WERI-Rb-1 (cell line): ENCODE data around the gene VIP.

ENCODE experiments used
- DNase-seq: peaks from one replicate; pipeline ENCODE4 v3.0.0-alpha.2; 2020
- H3K27ac ChIP-seq: fragments of 250-450 bp; sonication (Bioruptor Pico); 2 replicates; pipeline ENCODE4 v1.5.1; 2020; ENCODE audit warnings: mild to moderate bottlenecking, moderate library complexity
- H3K27me3 ChIP-seq: fragments of 250-450 bp; sonication (Bioruptor Pico); 2 replicates; pipeline ENCODE4 v1.5.1; 2021; ENCODE audit warnings: mild to moderate bottlenecking, low read depth, moderate library complexity; ENCODE audit not compliant: insufficient read depth, severe bottlenecking
- H3K36me3 ChIP-seq: fragments of 250-450 bp; sonication (Bioruptor Pico); 2 replicates; pipeline ENCODE4 v1.5.1; 2020; ENCODE audit warnings: mild to moderate bottlenecking, moderate library complexity
- H3K4me3 ChIP-seq: 2 replicates; pipeline ENCODE4 v1.5.1; 2011; ENCODE audit warnings: low read depth, mild to moderate bottlenecking, control low read depth, low read length
- H3K9me3 ChIP-seq: fragments of 250-450 bp; sonication (Bioruptor Pico); 2 replicates; pipeline ENCODE4 v1.5.1; 2021; ENCODE audit warnings: mild to moderate bottlenecking, moderate library complexity; ENCODE audit not compliant: severe bottlenecking
- TF ChIP-seq, protein P1 (sequence below): IDR thresholded peaks from 2 replicates; pipeline ENCODE4 v1.5.1; 2011; ENCODE audit warnings: low read depth, mild to moderate bottlenecking, control low read depth, inconsistent platforms, low read length

Gene VIP

GRCh38 chr6:152736687-152737273 is 13.8 kb upstream of the VIP start:
- Histone ChIP-seq H3K27me3 (no peaks in the 10 kb centered on the region), H3K27ac (no peak overlapping the region), H3K9me3 (no peaks in the 10 kb centered on the region), H3K4me3 (no peak overlapping the region), H3K36me3 (no peaks in the 10 kb centered on the region)
- no peak for DNase-seq
- TF ChIP-seq, protein P1, sequence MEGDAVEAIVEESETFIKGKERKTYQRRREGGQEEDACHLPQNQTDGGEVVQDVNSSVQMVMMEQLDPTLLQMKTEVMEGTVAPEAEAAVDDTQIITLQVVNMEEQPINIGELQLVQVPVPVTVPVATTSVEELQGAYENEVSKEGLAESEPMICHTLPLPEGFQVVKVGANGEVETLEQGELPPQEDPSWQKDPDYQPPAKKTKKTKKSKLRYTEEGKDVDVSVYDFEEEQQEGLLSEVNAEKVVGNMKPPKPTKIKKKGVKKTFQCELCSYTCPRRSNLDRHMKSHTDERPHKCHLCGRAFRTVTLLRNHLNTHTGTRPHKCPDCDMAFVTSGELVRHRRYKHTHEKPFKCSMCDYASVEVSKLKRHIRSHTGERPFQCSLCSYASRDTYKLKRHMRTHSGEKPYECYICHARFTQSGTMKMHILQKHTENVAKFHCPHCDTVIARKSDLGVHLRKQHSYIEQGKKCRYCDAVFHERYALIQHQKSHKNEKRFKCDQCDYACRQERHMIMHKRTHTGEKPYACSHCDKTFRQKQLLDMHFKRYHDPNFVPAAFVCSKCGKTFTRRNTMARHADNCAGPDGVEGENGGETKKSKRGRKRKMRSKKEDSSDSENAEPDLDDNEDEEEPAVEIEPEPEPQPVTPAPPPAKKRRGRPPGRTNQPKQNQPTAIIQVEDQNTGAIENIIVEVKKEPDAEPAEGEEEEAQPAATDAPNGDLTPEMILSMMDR, result no peak

DNA sequence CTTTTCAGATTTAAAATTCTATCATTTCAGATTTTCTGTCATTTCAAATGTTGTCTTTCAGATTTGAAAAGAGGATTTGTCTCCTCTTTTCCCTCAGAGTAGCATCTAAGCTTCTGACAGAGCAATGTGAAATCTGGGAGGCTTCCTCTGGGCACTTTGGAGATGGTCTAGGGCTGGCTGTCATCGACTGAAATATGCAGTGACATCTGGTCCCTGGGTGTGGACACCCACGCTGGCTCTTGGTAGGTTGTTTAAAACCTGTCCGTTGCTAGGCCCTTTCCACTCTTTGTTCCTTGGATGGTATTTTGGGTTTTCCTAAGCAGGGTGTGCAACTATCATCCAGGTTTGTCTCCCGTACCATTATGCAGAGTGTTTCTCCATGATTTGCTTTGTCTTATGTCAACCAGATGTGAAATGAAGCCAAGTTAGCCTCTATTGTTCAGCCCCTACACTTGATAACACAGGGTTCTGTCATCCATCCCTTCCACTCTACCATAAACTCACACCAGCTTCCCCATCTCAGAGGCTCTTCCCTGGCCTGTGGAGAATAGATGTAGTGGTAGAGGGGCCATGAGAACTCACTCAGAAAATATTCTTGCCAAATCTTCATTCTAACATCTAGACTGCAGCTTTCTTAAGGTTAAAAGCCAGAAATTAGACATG is 5.0 kb upstream of the VIP start:
- Histone ChIP-seq H3K27me3 (peaks cover 9% of the 10 kb centered on the region), H3K27ac (no peak overlapping the region), H3K4me3 (no peak overlapping the region), H3K9me3 (no peaks in the 10 kb centered on the region), H3K36me3 (no peaks in the 10 kb centered on the region)
- TF ChIP-seq, protein P1, result no peak
- no peak for DNase-seq

- Histone ChIP-seq H3K4me3 (no peak overlapping the region), H3K9me3 (no peaks in the 10 kb centered on the region), H3K27me3 (peaks cover 9% of the 10 kb centered on the region), H3K36me3 (no peaks in the 10 kb centered on the region), H3K27ac (no peak overlapping the region)
- TF ChIP-seq, protein P1, result no peak
- no peak for DNase-seq
These were observed 4.4 kb upstream of the VIP start for GRCh38 chr6:152746172-152746553.

- no peaks in the 10 kb centered on the region for H3K9me3 ChIP-seq
- H3K27ac ChIP-seq, result no peak overlapping the region
- no peaks in the 10 kb centered on the region for H3K36me3 ChIP-seq
- DNase-seq, result no peak
- H3K4me3 ChIP-seq, result no peak overlapping the region
- TF ChIP-seq, protein P1, result no peak
- H3K27me3 ChIP-seq, result no peaks in the 10 kb centered on the region
These were observed 1.8 kb upstream of the VIP start for GRCh38 chr6:152748843-152749242.

DNA sequence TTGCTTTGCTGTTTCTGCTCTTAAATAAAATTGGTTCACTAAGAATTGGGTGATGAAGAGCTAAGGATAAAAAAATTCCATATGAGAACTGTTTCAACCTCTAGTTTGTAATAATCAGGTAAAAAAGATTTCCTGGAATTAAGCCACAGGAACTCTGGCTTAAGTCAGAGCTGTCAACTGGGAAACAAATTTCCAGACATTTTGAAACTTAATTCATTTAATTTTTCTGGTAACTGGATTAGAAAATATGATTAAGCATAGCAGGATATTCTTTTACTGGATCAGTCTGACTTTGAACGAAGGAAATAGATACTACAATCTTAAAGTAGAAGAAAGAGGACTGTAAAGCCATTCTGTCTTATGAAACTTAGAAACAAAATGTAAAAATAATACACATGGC is 1.3 kb upstream of the VIP start:
- Histone ChIP-seq H3K27ac (no peak overlapping the region), H3K27me3 (no peaks in the 10 kb centered on the region), H3K9me3 (no peaks in the 10 kb centered on the region), H3K36me3 (no peaks in the 10 kb centered on the region), H3K4me3 (no peak overlapping the region)
- DNase-seq, result no peak
- TF ChIP-seq, protein P1, result no peak

- H3K27ac ChIP-seq, result no peak overlapping the region
- no peaks in the 10 kb centered on the region for H3K36me3 ChIP-seq
- TF ChIP-seq, protein P1, result no peak
- peaks cover 6% of the 10 kb centered on the region for H3K27me3 ChIP-seq
- H3K4me3 ChIP-seq, result no peak overlapping the region
- DNase-seq, result no peak
- no peaks in the 10 kb centered on the region for H3K9me3 ChIP-seq
These were observed 14.7 kb downstream of the VIP start for GRCh38 chr6:152765331-152765730.
